Cardiac muscle cell (in vitro differentiated cells and primary cell): ENCODE measurements around the gene RNF213. TPM values are rescaled to one million over a fixed set of nuclear protein-coding genes. Genes with fewer than 3 reads are reported as not detected.

Experiments used
- DNase-seq, 2 donors: peaks; one replicate each; pipeline versions ENCODE4 v3.0.0 to v3.0.0-alpha.2; 2010 to 2017; ENCODE audit warnings: low read depth in 1 of 2, low spot score in 1 of 2
- H3K27ac ChIP-seq: fragments of 200-600 bp; sonication (generic); 2 replicates; pipeline ENCODE4 v1.5.1; 2016
- H3K27me3 ChIP-seq: fragments of 200-600 bp; sonication (generic); 2 replicates; pipeline ENCODE4 v1.6.0; 2016; ENCODE audit warnings: control low read depth
- H3K36me3 ChIP-seq: fragments of 200-600 bp; sonication (generic); 2 replicates; pipeline ENCODE4 v1.5.1; 2016; ENCODE audit warnings: control low read depth
- H3K4me1 ChIP-seq: fragments of 200-600 bp; sonication (generic); 2 replicates; pipeline ENCODE4 v1.8.1; 2017; ENCODE audit warnings: low read depth, mild to moderate bottlenecking, mixed run types
- H3K4me3 ChIP-seq: fragments of 200-600 bp; sonication (generic); 2 replicates; pipeline ENCODE4 v1.5.1; 2016; ENCODE audit warnings: mild to moderate bottlenecking
- H3K9me3 ChIP-seq: fragments of 200-600 bp; sonication (generic); 2 replicates; pipeline ENCODE4 v1.5.1; 2017; ENCODE audit warnings: low read depth, mild to moderate bottlenecking, control low read depth
- CTCF ChIP-seq: IDR thresholded peaks from 2 replicates; pipeline ENCODE4 v1.5.1; 2012; ENCODE audit warnings: low read depth, mild to moderate bottlenecking, low read length
- polyA plus RNA-seq: library from polyadenylated mRNA; unstranded; fragments of >200 nt; fragmentation: Nextera tagmentation; extraction: Ambion mirVana; gene quantifications from 2 replicates; pipeline ENCODE4 v1.2.1, GENCODE V29; 2016
- total RNA-seq: library from RNA; depleted of rRNA; stranded (reverse); fragments of >200 nt; gene quantifications from 2 replicates; pipeline ENCODE4 v1.2.3, GENCODE V29; 2016

Gene RNF213
- total and polyA plus RNA-seq, 2 experiments from 2014 or later: 11.5 to 24.9 TPM

- Histone ChIP-seq H3K9me3 (no peaks in the 10 kb centered on the region), H3K4me3 (no peak overlapping the region), H3K36me3 (peaks cover 11% of the 10 kb centered on the region), H3K27ac (no peak overlapping the region), H3K27me3 (no peaks in the 10 kb centered on the region), H3K4me1 (peaks cover 1% of the 10 kb centered on the region)
- TF ChIP-seq CTCF: no peak
- no peak for DNase-seq
Observed at GRCh38 chr17:80214012-80214877, 46.4 kb upstream of the RNF213 start.

- Histone ChIP-seq H3K27me3 (no peaks in the 10 kb centered on the region), H3K4me1 (peaks cover 4% of the 10 kb centered on the region), H3K27ac (no peak overlapping the region), H3K9me3 (no peaks in the 10 kb centered on the region), H3K36me3 (peaks cover 11% of the 10 kb centered on the region), H3K4me3 (no peak overlapping the region)
- no peak for DNase-seq
- no peak for TF ChIP-seq CTCF
Observed at GRCh38 chr17:80214878-80215210, 45.8 kb upstream of the RNF213 start.

GRCh38 chr17:80216473-80217456, 43.9 kb upstream of the RNF213 start:
- Histone ChIP-seq H3K27ac (no peak overlapping the region), H3K36me3 (peaks cover 4% of the 10 kb centered on the region), H3K9me3 (no peaks in the 10 kb centered on the region), H3K27me3 (no peaks in the 10 kb centered on the region), H3K4me3 (no peak overlapping the region), H3K4me1 (peaks cover 4% of the 10 kb centered on the region)
- no peak for TF ChIP-seq CTCF
- no peak for DNase-seq

- Histone ChIP-seq H3K27me3 (no peaks in the 10 kb centered on the region), H3K4me1 (peaks cover 4% of the 10 kb centered on the region), H3K36me3 (peaks cover 4% of the 10 kb centered on the region), H3K27ac (no peak overlapping the region), H3K4me3 (no peak overlapping the region), H3K9me3 (no peaks in the 10 kb centered on the region)
- TF ChIP-seq CTCF: no peak
- DNase-seq: no peak
Observed at GRCh38 chr17:80217703-80218362, 42.8 kb upstream of the RNF213 start.

GRCh38 chr17:80218391-80218790, 42.3 kb upstream of the RNF213 start:
- Histone ChIP-seq H3K4me1 (peaks cover 4% of the 10 kb centered on the region), H3K27me3 (no peaks in the 10 kb centered on the region), H3K9me3 (no peaks in the 10 kb centered on the region), H3K4me3 (no peak overlapping the region), H3K27ac (no peak overlapping the region), H3K36me3 (peaks cover 4% of the 10 kb centered on the region)
- DNase-seq: no peak
- no peak for TF ChIP-seq CTCF
